Mucosa of descending colon (tissue), 3 donors: ENCODE data around the gene HELZ. TPM values are rescaled to one million over a fixed set of nuclear protein-coding genes. Genes with fewer than 3 reads are reported as not detected.

ENCODE experiments used
- ATAC-seq: fragments of 200-7000 bp; cut with Tn5 transposase; one replicate; pipeline ENCODE4 v1.9.1; 2020; ENCODE audit warnings: mild to moderate bottlenecking, moderate library complexity
- DNase-seq, 3 donors: peaks; one replicate each; pipeline ENCODE4 v3.0.0-alpha.2; 2020
- H3K36me3 ChIP-seq: fragments of 200-600 bp; one replicate; pipeline ENCODE4 v1.8.0; 2021; ENCODE audit warnings: low read depth, mild to moderate bottlenecking
- H3K4me1 ChIP-seq: fragments of 200-600 bp; one replicate; pipeline ENCODE4 v1.8.0; 2021; ENCODE audit warnings: low read depth, mild to moderate bottlenecking
- H3K4me3 ChIP-seq: fragments of 200-600 bp; one replicate; pipeline ENCODE4 v1.8.0; 2021; ENCODE audit warnings: mild to moderate bottlenecking
- H3K9me3 ChIP-seq: fragments of 200-600 bp; one replicate; pipeline ENCODE4 v1.8.0; 2021; ENCODE audit warnings: mild to moderate bottlenecking
- intact Hi-C, 2 donors: fragments of 100-400 bp; cut with DNase I in 1 of 2; cut with micrococcal nuclease in 1 of 2; formaldehyde crosslinking; loops; one replicate each; pipeline versions ENCODE4 v1.11.0 to v1.11.1; 2022; cut with DNase I, micrococcal nuclease
- total RNA-seq, 3 donors: library from RNA; stranded (reverse); fragmentation: NEBNext Ultra II Directional in 2 of 3; extraction: Animal tissue kit (Norgen Biotek cat#: 25700) in 2 of 3; gene quantifications; one replicate each; pipeline versions ENCODE4 v1.2.1 to v1.2.4, GENCODE V29; 2021 to 2023
- TF ChIP-seq, protein P1 (sequence below): fragments of 200-600 bp; IDR thresholded peaks from one replicate; pipeline ENCODE4 v1.8.0; 2022; ENCODE audit warnings: antibody characterized with exemption, mild to moderate bottlenecking
- donor health status: DM: no; HTN: no; CAD: no; lungs with moderate emphysema.
- donor health status: DM: no; HTN: no; CAD: no.
- donor health status: DM: no; HTN: yes; CAD: no.

The HELZ gene
- total RNA-seq, 3 donors from 2014 or later: 43.2 to 65.3 (median 43.3) TPM

DNA sequence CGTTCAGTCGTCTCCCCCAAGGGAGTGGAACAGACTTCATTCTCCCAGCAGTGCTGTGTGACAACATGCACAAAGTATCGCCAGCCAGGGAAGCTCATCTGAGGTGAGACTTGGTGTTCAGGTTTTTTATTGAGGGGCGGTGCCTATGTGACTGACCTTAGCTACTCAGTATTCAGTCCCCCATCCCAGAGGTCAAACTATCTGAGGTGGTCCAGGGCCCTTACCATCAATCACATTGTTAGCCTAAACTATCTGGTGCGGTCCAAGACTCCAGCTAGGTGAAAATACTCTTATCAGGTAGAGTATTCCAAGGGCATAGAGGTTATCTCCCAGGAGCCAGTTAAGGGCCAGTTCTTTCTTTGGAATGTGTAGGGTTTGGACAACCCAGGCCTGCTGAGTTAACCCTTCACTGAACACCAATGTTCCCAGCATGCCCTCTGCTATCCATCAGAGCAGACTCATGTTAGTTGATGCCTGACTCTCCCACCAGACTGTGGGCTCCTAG is 206.1 kb downstream of the HELZ start:
- H3K9me3 ChIP-seq: no peaks in the 10 kb centered on the region
- H3K36me3 ChIP-seq: no peaks in the 10 kb centered on the region
- ATAC-seq: no peak
- TF ChIP-seq, protein P1, sequence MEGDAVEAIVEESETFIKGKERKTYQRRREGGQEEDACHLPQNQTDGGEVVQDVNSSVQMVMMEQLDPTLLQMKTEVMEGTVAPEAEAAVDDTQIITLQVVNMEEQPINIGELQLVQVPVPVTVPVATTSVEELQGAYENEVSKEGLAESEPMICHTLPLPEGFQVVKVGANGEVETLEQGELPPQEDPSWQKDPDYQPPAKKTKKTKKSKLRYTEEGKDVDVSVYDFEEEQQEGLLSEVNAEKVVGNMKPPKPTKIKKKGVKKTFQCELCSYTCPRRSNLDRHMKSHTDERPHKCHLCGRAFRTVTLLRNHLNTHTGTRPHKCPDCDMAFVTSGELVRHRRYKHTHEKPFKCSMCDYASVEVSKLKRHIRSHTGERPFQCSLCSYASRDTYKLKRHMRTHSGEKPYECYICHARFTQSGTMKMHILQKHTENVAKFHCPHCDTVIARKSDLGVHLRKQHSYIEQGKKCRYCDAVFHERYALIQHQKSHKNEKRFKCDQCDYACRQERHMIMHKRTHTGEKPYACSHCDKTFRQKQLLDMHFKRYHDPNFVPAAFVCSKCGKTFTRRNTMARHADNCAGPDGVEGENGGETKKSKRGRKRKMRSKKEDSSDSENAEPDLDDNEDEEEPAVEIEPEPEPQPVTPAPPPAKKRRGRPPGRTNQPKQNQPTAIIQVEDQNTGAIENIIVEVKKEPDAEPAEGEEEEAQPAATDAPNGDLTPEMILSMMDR: no peak
- intact Hi-C loops: no loop called here
- DNase-seq: no peak
- H3K4me1 ChIP-seq: no peaks in the 10 kb centered on the region
- H3K4me3 ChIP-seq: no peak overlapping the region

DNA sequence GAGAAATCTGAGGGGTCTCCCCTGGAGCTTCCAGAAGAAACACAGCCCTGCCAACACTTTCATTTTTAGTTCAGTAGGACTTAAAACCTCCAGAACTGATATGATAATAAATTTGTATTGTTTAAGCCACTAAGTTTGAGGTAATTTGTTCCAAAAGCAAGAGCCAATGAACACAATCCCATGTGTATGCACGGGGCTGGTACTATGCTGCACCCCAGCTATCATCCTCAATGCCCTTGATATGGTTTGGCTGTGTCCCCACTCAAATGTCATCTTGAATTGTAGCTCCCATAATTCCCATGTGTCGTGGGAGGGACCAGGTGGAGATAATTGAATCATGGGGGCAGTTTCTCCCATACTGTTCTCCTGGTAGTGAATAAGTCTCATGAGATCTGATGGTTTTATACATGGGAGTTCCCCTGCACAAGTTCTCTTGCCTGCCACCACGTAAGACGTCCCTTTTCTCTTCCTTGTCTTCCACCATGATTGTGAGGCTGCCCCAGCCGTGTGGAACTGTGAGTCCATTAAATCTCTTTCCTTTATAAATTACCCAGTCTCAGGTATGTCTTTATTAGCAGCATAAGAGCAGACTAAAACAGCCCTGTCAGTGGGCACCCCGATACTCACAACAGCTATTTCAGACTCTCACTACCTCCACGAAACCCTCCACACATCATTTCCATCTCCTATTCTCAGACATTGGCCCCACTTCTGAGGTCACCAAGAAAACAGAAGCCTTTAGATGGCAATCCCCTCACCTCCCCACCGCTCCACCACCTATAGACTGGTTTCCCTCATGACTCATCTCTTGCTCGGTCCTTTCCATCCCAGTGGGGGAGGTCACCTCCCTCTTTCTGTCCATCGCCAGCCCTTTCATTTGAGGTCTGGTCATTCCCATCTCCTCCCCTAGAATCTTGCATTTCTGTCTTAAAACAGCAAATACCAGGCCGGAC is 209.6 kb downstream of the HELZ start:
- intact Hi-C loops: no loop called here

DNA sequence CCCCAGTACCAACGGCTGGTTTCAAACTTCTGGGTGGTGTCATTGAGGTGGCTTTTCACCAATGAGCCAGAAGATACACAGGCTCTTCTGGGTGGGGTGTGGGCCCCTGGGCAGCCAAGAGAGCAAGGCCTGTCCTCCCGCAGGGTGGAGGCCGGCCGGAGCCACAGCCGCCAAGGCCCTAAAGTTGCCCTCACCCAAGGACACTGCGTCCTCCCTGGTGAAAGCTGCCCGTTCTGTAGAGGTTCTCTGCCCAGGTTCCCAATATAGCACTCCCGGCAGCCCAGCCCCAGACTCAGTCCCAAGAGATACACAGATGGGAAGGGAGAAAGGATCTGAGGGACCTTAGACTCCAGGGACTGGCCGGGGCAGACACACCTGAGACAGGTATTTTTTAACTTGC is 211.4 kb downstream of the HELZ start:
- DNase-seq (no peak), ATAC-seq (no peak)
- TF ChIP-seq, protein P1: no peak
- Histone ChIP-seq H3K36me3 (no peaks in the 10 kb centered on the region), H3K4me3 (no peak overlapping the region), H3K9me3 (no peaks in the 10 kb centered on the region), H3K4me1 (no peaks in the 10 kb centered on the region)
- intact Hi-C loops: no loop called here

More for the DNA sequence above, 209.6 kb downstream of the HELZ start:
- no peaks in the 10 kb centered on the region for H3K36me3 ChIP-seq
- no peaks in the 10 kb centered on the region for H3K4me1 ChIP-seq
- ATAC-seq (no peak), DNase-seq (no peak)
- H3K4me3 ChIP-seq: no peak overlapping the region
- TF ChIP-seq, protein P1: no peak
- no peaks in the 10 kb centered on the region for H3K9me3 ChIP-seq

DNA sequence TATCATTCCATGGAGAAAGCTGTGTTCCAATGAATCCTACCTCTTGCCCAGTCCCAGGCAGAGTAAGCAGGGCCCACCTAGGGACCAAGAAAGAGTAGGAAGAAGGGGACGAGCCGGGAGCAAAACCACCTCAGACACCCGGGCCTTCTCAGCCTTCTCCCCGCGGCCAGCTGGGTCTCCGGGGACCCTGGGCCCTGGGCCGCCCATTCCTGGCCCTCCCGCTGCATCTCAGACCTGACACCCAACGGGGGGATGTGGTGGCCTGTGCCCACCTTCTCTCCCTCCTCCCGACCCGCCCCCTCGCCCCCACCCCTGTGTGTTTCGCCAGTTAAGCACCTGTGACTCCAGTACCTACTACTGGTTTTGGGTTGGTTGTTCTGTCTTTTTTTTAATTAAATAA is 212.0 kb downstream of the HELZ start:
- TF ChIP-seq, protein P1: no peak
- intact Hi-C loops: no loop called here
- Histone ChIP-seq H3K9me3 (no peaks in the 10 kb centered on the region), H3K4me3 (no peak overlapping the region), H3K36me3 (no peaks in the 10 kb centered on the region), H3K4me1 (no peaks in the 10 kb centered on the region)
- no peak for ATAC-seq
- DNase-seq: no peak

DNA sequence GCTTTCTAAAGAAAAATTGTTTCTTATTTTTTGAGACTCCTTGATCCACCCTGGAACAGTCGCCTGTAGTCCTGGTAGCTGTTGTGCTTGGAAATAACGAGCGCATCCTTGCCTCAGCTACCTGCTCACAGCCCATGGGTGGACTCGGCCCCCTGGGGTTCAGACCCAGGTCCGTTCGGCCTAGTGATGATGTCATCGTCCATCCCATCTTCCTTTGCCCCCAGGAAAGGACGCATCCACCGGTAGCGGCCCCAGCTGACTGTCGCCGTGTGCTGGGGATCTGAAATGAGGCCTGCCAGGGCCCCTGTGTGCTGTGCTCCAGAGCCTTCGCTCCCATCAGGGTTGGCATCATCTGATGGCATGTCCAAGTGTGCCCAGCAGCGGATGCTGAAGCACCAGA is 212.6 kb downstream of the HELZ start:
- intact Hi-C loops: no loop called here
- no peak for ATAC-seq

More for the DNA sequence above, 212.6 kb downstream of the HELZ start:
- no peak for DNase-seq
- Histone ChIP-seq H3K4me3 (no peak overlapping the region), H3K36me3 (no peaks in the 10 kb centered on the region), H3K4me1 (no peaks in the 10 kb centered on the region), H3K9me3 (no peaks in the 10 kb centered on the region)
- TF ChIP-seq, protein P1: no peak
